Measurements from ENCODE around the gene LMTK3.

DNA sequence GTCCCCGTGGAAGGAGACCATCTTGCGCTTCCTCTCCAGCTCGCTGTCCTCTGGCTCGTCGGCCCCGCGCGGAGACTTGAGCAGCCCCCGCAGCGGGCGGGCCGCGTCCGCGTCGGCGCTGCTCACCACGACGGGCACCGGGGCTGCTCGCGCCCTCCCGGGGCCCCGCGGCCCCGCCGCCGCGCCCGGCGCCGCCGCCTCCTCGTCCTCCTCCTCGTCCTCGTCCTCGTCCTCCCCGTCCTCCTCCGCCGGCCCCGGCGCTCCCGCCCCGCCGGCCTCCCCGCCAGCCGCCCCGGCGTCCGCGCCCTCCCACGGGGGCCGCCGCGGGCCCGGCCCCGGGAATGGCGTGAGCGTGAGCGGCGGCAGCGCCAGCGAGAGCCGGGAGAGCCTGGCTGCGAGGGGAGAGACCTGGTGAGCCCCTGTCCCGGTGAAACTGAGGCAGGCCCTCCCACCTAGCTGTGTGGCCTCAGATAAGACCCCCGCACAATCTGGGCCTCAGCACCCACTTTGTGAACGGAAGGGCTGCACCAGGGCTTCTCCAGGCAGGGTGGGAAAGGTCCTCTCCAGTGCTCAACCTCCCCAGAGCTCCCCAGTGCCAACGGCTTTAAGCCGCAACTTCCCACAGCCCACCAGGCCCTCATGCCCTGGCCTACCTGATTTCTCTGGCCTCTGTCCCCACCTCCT is 17.8 kb downstream of the LMTK3 start:
- TF ChIP-seq, protein P1, sequence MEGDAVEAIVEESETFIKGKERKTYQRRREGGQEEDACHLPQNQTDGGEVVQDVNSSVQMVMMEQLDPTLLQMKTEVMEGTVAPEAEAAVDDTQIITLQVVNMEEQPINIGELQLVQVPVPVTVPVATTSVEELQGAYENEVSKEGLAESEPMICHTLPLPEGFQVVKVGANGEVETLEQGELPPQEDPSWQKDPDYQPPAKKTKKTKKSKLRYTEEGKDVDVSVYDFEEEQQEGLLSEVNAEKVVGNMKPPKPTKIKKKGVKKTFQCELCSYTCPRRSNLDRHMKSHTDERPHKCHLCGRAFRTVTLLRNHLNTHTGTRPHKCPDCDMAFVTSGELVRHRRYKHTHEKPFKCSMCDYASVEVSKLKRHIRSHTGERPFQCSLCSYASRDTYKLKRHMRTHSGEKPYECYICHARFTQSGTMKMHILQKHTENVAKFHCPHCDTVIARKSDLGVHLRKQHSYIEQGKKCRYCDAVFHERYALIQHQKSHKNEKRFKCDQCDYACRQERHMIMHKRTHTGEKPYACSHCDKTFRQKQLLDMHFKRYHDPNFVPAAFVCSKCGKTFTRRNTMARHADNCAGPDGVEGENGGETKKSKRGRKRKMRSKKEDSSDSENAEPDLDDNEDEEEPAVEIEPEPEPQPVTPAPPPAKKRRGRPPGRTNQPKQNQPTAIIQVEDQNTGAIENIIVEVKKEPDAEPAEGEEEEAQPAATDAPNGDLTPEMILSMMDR (IDR thresholded peaks at IDR 0.05) = no peak
- no peak for TF ChIP-seq POLR2AphosphoS5 (IDR thresholded peaks at IDR 0.05; ENCODE audit: low read depth, low read length)
- TF ChIP-seq, protein P2, sequence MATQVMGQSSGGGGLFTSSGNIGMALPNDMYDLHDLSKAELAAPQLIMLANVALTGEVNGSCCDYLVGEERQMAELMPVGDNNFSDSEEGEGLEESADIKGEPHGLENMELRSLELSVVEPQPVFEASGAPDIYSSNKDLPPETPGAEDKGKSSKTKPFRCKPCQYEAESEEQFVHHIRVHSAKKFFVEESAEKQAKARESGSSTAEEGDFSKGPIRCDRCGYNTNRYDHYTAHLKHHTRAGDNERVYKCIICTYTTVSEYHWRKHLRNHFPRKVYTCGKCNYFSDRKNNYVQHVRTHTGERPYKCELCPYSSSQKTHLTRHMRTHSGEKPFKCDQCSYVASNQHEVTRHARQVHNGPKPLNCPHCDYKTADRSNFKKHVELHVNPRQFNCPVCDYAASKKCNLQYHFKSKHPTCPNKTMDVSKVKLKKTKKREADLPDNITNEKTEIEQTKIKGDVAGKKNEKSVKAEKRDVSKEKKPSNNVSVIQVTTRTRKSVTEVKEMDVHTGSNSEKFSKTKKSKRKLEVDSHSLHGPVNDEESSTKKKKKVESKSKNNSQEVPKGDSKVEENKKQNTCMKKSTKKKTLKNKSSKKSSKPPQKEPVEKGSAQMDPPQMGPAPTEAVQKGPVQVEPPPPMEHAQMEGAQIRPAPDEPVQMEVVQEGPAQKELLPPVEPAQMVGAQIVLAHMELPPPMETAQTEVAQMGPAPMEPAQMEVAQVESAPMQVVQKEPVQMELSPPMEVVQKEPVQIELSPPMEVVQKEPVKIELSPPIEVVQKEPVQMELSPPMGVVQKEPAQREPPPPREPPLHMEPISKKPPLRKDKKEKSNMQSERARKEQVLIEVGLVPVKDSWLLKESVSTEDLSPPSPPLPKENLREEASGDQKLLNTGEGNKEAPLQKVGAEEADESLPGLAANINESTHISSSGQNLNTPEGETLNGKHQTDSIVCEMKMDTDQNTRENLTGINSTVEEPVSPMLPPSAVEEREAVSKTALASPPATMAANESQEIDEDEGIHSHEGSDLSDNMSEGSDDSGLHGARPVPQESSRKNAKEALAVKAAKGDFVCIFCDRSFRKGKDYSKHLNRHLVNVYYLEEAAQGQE (IDR thresholded peaks at IDR 0.05; ENCODE audit: insufficient read depth in 1 of 2, low read depth in 2 of 2, low read length in 1 of 2) = no peak
- TF ChIP-seq TCF7L2 (IDR thresholded peaks at IDR 0.05; ENCODE audit: low read depth, low read length) = no peak
